ENCODE data around the gene NPAS2.
A peak's percentile ranks its signal among the peaks of the same experiment; 100 is the strongest.

NPAS2 gene

GRCh38 chr2:101032084-101032776 is 212.3 kb downstream of the NPAS2 start:
- no peak for TF ChIP-seq CTCF (IDR thresholded peaks at IDR 0.05; ENCODE audit: low read length, missing control alignments)
- H3K4me3 ChIP-seq (replicated peaks; ENCODE audit: low read depth, low read length) = no peak overlapping the region
- no peak for DNase-seq (ENCODE audit: low read depth)

DNA sequence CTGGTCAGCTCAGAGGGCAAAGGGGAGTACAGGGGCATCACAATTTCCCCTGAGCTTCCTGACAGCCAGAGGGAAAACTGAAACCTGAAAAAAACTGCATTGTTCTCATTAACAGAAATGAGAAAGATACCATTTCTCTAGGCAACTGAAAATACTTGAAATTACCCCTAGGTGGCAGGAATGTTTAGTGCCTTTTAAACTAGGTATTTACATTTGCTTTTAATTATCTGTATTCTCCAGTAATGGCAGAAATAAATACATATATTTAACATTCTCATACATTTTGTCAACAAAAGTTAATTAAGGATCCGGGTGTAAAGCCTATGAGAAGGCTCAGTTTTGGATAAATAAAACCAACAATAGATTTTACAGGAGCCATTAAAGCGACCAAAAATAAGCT is 216.6 kb downstream of the NPAS2 start:
- peak; percentile 64 for TF ChIP-seq CTCF (IDR thresholded peaks at IDR 0.05; ENCODE audit: low read length, missing control alignments)
- H3K4me3 ChIP-seq (replicated peaks; ENCODE audit: low read depth, low read length) = no peak overlapping the region
- peak; percentile 65 for DNase-seq (ENCODE audit: low read depth)

GRCh38 chr2:101037161-101037755 is 217.3 kb downstream of the NPAS2 start:
- TF ChIP-seq CTCF (IDR thresholded peaks at IDR 0.05; ENCODE audit: low read length, missing control alignments) = no peak
- H3K4me3 ChIP-seq (replicated peaks; ENCODE audit: low read depth, low read length) = no peak overlapping the region
- no peak for DNase-seq (ENCODE audit: low read depth)

DNA sequence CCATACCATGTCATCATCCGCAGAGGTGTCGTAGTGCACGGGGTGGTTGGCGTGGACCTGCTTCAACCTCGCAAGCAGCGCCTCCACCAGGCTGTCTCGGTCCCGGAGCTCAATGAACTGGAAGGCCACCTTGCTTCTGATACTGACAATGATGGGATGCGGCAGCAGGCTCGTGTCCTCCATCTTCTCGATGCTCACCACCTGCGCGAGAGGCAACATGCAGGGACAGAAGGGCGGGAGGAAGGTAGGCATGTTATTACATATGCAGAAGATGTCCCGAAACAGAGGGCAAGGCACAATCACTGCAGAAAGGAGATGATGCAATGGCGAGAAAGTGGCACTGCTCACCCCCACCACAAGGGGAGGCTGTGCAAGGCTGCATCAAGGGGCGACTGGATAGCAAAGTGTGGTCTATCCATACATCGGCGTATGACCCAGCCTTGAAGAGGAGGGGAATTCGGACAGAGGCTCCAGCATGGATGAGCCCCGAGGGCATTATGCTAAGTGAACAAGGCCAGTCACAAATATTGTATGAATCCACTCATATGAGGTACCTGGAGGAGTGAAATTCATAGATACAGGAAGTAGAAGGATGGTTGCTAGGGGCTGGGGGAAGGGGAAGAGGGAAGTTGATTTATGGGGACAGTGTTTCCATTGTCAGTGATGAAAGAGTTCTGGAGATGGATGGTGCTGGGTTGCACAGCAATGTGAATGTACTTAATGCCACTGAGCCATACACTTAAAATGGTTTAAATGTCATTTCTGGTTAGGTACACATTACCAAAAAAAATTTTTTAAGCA is 218.7 kb downstream of the NPAS2 start:
- no peak overlapping the region for H3K4me3 ChIP-seq (replicated peaks; ENCODE audit: low read depth, low read length)
- TF ChIP-seq CTCF (IDR thresholded peaks at IDR 0.05; ENCODE audit: low read length, missing control alignments) = peak; percentile 60
- DNase-seq (ENCODE audit: low read depth) = peak; percentile 31

- DNase-seq (ENCODE audit: low read depth) = no peak
Measured at GRCh38 chr2:101040072-101040471, 220.1 kb downstream of the NPAS2 start.

GRCh38 chr2:101040761-101041160 is 220.8 kb downstream of the NPAS2 start:
- DNase-seq (ENCODE audit: low read depth) = no peak
- no peak overlapping the region for H3K4me3 ChIP-seq (replicated peaks; ENCODE audit: low read depth, low read length)
- no peak for TF ChIP-seq CTCF (IDR thresholded peaks at IDR 0.05; ENCODE audit: low read length, missing control alignments)

More at GRCh38 chr2:101040072-101040471, 220.1 kb downstream of the NPAS2 start:
- H3K4me3 ChIP-seq (replicated peaks; ENCODE audit: low read depth, low read length) = no peak overlapping the region
- no peak for TF ChIP-seq CTCF (IDR thresholded peaks at IDR 0.05; ENCODE audit: low read length, missing control alignments)
